Kidney tubule cell (primary cell): Measurements from ENCODE around the gene ACOX3.

Source experiments
- DNase-seq: peaks from one replicate; pipeline ENCODE4 v3.0.0-alpha.2; 2018; ENCODE audit warnings: low spot score

ACOX3 gene

DNA sequence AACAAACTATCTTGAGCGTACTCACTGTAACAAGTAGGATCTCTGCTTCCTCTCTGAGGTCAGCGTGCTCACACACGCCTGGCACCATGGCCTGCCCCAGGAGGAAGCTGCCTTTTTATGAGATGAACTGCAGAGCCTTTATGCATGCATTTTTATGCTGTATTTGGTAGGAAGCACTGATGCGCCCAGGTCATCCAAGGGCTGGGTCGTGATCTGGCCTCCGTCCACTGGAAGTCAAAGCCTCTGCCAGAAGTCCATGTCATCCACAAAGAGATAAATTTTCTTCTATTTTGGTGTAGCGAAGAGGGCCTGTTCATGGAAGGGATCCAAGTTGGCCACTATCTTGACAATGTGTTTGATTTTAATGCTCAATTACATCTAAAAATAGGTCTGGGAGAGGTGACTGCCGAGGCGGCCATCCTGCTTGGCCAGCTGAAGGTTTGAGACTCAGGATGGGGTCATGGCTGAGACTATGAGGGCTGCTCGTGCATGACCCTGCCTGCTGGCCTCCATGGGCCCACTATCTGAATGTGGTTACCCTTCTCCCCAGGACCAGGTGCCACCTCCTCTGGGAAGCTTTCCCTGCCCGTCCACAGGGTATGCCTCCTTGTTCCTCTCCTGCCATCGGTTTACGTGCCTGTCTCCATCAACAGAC, 120.7 kb downstream of the ACOX3 start:
- no peak for DNase-seq

DNA sequence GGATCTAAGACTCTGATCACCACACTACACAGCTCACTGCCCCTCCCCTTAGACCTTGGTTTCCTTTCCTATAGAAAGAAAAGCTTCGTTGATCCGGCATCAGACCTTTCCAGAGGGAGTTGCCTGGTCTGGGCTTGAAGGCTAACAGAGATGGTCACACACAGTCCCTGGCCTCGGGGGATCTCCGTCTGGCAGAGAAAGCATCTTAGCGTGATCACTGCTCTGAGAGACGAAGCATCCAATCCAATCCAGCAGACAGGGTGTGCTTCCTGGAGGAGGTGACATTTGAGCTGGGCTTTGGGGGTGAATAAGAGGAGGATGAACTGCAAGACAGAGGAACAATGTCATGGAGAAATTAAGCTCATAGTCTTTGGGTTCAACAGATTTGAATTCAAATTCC, 121.5 kb downstream of the ACOX3 start:
- DNase-seq = no peak

DNA sequence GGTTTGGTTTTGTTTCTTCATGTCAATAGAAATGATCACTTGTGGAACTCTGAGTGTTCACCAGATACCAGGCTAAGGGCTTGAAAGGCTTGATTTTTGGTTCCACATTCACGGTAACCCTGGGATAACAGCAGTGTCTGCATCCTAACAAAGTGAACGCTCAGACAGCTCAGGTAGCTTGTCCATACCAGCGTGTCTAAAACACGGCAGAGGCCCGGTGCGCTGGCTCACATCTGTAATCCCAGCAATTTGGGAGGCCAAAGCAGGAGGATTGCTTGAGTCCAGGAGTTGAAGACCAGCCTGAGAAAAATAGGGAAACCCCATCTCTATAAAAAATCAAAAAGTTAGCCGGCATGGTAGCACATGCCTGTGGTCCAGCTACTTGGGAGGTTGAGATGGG, 122.0 kb downstream of the ACOX3 start:
- DNase-seq = no peak

DNA sequence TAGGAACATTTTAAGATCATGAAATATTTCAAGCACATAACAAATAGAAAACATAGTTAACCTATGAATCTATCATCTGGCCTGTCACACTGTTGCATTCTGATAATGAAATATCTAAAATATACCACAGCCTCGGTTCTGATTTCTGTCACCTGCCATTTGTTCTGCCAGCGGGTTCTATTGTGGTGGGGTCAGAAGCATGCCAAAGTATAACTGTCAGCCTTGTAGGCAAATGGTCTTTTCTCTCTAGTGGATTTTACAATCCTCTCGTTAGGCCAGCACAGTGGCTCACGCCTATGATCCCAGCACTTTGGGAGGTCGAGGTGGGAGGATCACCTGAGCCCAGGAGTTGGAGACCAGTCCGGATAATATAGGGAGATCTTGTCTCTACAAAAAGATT, 123.0 kb downstream of the ACOX3 start:
- DNase-seq = no peak

DNA sequence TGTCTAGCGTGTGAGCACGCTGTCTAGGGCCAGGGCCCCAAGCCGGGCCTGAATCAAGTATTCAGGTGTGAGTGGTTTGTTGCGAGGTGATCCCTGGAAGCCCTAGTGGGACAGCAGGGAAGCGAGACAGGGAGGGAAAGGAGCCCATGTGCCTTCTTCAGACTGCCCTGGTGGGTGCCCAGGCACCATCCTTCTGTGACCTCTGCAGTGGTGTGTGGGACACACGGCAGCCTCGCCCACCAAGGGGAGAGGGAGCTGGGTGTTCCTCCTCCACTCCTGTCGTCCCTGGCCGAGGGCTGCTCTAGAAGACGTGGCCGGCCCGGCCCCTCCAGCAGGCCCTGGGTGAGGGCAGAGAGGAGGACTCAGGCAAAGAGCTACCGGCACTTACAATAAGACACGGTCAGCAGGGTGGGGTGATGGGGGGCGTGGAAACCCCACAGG, 123.6 kb downstream of the ACOX3 start:
- DNase-seq = no peak
